ENCODE results near the gene FRY.

Gene FRY

GRCh38 chr13:32174366-32174765 is 142.8 kb downstream of the FRY start:
- DNase-seq (ENCODE audit: low read depth, low spot score) = no peak

GRCh38 chr13:32175307-32175706 is 143.7 kb downstream of the FRY start:
- DNase-seq (ENCODE audit: low read depth, low spot score) = no peak

- DNase-seq (ENCODE audit: low read depth, low spot score) = no peak
Measured at GRCh38 chr13:32175943-32176342, 144.4 kb downstream of the FRY start.

- no peak for DNase-seq (ENCODE audit: low read depth, low spot score)
Measured at GRCh38 chr13:32176696-32177095, 145.1 kb downstream of the FRY start.

GRCh38 chr13:32178763-32179162 is 147.2 kb downstream of the FRY start:
- DNase-seq (ENCODE audit: low read depth, low spot score) = no peak

GRCh38 chr13:32179708-32180107 is 148.1 kb downstream of the FRY start:
- DNase-seq (ENCODE audit: low read depth, low spot score) = no peak

- no peak for DNase-seq (ENCODE audit: low read depth, low spot score)
Measured at GRCh38 chr13:32187651-32188050, 156.1 kb downstream of the FRY start.

GRCh38 chr13:32191452-32191998 is 160.0 kb downstream of the FRY start:
- no peak for DNase-seq (ENCODE audit: low read depth, low spot score)

GRCh38 chr13:32195713-32196112 is 164.1 kb downstream of the FRY start:
- no peak for DNase-seq (ENCODE audit: low read depth, low spot score)

- no peak for DNase-seq (ENCODE audit: low read depth, low spot score)
Measured at GRCh38 chr13:32199168-32199567, 167.6 kb downstream of the FRY start.

- DNase-seq (ENCODE audit: low read depth, low spot score) = no peak
Measured at GRCh38 chr13:32200741-32201140, 169.2 kb downstream of the FRY start.

GRCh38 chr13:32201809-32202208 is 170.2 kb downstream of the FRY start:
- DNase-seq (ENCODE audit: low read depth, low spot score) = no peak

GRCh38 chr13:32202268-32202667 is 170.7 kb downstream of the FRY start:
- DNase-seq (ENCODE audit: low read depth, low spot score) = no peak

- DNase-seq (ENCODE audit: low read depth, low spot score) = no peak
Measured at GRCh38 chr13:32203221-32203620, 171.6 kb downstream of the FRY start.

GRCh38 chr13:32203736-32204135 is 172.2 kb downstream of the FRY start:
- no peak for DNase-seq (ENCODE audit: low read depth, low spot score)

- no peak for DNase-seq (ENCODE audit: low read depth, low spot score)
Measured at GRCh38 chr13:32205431-32206096, 174.0 kb downstream of the FRY start.

GRCh38 chr13:32206097-32206740 is 174.6 kb downstream of the FRY start:
- no peak for DNase-seq (ENCODE audit: low read depth, low spot score)

- no peak for DNase-seq (ENCODE audit: low read depth, low spot score)
Measured at GRCh38 chr13:32208860-32209259, 177.3 kb downstream of the FRY start.

GRCh38 chr13:32209652-32210051 is 178.1 kb downstream of the FRY start:
- no peak for DNase-seq (ENCODE audit: low read depth, low spot score)

- DNase-seq (ENCODE audit: low read depth, low spot score) = no peak
Measured at GRCh38 chr13:32210101-32210500, 178.5 kb downstream of the FRY start.

GRCh38 chr13:32211813-32212212 is 180.2 kb downstream of the FRY start:
- DNase-seq (ENCODE audit: low read depth, low spot score) = no peak

GRCh38 chr13:32212421-32212820 is 180.8 kb downstream of the FRY start:
- DNase-seq (ENCODE audit: low read depth, low spot score) = no peak

- no peak for DNase-seq (ENCODE audit: low read depth, low spot score)
Measured at GRCh38 chr13:32213626-32214025, 182.1 kb downstream of the FRY start.

Data from ELF-1 (cell line).